ENCODE measurements around the gene TRAPPC11. TPM values are rescaled to one million over a fixed set of nuclear protein-coding genes. Genes with fewer than 3 reads are reported as not detected.
A peak's percentile ranks its signal among the peaks of the same experiment; 100 is the strongest.

The TRAPPC11 gene
- total RNA-seq, 1 donor from 2014 or later: 24.0 TPM

GRCh38 chr4:183637461-183637860 lies 21.6 kb upstream of the TRAPPC11 start:
- peak in 1 of 2 donors; percentile 17 for DNase-seq (ENCODE audit: low read depth in 2 of 2)

GRCh38 chr4:183638436-183638835 lies 20.7 kb upstream of the TRAPPC11 start:
- no peak for DNase-seq (ENCODE audit: low read depth in 2 of 2)

GRCh38 chr4:183639291-183639690 lies 19.8 kb upstream of the TRAPPC11 start:
- DNase-seq (ENCODE audit: low read depth in 2 of 2): no peak

DNA sequence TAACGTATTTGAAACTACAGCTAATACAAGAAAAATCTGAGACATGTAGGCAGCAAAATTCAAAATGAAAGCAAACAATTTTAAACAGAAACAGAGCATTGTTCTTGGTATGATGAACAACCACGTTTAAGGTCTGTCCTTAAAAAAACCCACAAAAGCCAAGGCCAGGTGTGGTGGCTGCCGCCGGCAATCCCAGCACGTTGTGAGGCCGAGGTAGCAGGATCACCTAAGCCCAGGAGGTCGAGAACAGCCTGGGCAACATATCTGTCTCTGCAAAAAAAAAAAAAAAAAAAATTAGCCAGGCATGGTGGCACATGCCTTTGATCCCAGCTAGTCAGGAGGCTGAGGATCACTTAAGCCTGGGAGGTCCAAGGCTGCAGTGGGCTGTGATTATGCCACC lies 13.8 kb upstream of the TRAPPC11 start:
- DNase-seq (ENCODE audit: low read depth in 2 of 2): no peak

DNA sequence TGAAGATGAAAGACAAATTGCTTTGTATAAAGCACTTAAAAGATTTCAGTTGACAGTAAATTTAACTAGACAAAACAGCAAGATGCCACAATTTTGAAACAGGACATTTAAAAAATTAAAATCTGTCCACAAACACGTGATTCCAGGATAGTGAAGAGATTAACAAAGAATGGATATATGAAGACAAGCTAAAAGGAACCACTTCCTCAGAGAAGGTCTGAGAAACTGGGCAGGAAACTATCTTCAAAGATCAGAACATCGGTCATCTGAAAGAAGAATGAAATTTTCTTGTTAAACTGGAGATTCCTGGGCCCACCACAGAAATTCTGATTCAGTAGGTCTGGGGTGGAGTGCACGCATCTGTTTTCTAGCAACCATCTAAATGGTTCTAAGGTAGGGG lies 1.5 kb upstream of the TRAPPC11 start:
- DNase-seq (ENCODE audit: low read depth in 2 of 2): no peak

GRCh38 chr4:183658362-183659028 lies 598 bp upstream of the TRAPPC11 start:
- DNase-seq (ENCODE audit: low read depth in 2 of 2): peak in 1 of 2 donors; percentile 14

DNA sequence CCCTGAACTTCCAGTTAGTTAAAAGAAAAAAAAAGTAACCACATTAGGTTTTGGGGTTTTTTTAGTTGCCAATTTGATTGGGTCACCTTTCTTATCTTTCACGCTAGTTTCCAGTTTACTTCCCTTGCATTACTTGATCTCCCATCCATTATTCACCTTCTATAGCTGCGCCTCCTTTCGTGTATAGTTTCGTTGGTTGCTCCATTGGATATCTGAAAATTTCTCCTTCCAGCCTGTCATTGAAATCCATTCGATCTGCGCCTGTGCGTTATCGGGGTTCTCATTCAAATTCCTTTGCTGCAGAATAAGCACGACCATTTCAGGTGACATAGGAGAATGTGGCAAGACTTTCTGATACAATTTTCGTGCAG lies 764 bp downstream of the TRAPPC11 start:
- peak in 1 of 2 donors; percentile 5 for DNase-seq (ENCODE audit: low read depth in 2 of 2)

GRCh38 chr4:183666088-183666487 lies 7.0 kb downstream of the TRAPPC11 start:
- no peak for DNase-seq (ENCODE audit: low read depth in 2 of 2)

- no peak for DNase-seq (ENCODE audit: low read depth in 2 of 2)
These were observed 11.2 kb downstream of the TRAPPC11 start for GRCh38 chr4:183670251-183670650.

GRCh38 chr4:183670960-183671555 lies 12.0 kb downstream of the TRAPPC11 start:
- DNase-seq (ENCODE audit: low read depth in 2 of 2): no peak

GRCh38 chr4:183674153-183674552 lies 15.1 kb downstream of the TRAPPC11 start:
- DNase-seq (ENCODE audit: low read depth in 2 of 2): no peak

DNA sequence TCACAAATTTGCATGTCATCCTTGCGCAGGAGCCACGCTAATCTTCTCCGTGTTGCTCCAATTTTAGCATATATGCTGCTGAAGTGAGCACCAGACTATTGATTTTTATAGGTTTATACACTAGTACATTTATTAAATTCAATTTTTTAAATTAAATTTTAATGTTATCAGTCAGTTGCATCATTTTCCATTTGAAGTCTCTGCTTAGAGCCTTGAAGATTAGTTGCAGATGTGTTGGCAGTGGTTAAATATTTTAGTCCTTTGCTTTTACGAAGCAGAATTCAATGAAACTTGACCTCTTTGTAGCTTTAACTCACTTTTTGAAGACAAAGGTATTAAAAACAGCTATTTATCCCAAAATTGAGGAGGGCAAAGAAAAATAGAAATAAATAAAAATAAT lies 16.5 kb downstream of the TRAPPC11 start:
- DNase-seq (ENCODE audit: low read depth in 2 of 2): no peak

DNA sequence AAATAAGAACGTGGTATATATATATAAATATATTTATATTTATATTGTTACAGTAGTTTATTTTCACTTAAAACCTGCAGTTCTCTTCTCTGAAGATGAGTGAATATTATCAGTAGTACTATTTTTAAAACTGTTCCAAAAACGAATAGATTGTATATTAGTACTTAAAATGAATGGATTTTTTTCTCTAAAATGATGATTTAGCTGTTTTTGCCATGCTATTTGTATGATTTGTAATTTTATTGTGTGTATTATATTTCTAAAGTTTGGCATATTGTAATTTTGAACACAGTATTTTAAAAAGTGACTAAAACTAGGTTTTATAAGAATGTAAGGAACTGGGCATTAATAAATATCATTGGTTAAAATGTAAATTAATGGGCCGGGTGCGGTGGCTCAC lies 22.0 kb downstream of the TRAPPC11 start:
- DNase-seq (ENCODE audit: low read depth in 2 of 2): no peak

GRCh38 chr4:183686461-183686860 lies 27.4 kb downstream of the TRAPPC11 start:
- DNase-seq (ENCODE audit: low read depth in 2 of 2): no peak

- no peak for DNase-seq (ENCODE audit: low read depth in 2 of 2)
These were observed 29.1 kb downstream of the TRAPPC11 start for GRCh38 chr4:183688216-183688615.

GRCh38 chr4:183691006-183691405 lies 31.9 kb downstream of the TRAPPC11 start:
- DNase-seq (ENCODE audit: low read depth in 2 of 2): no peak

GRCh38 chr4:183691897-183692296 lies 32.8 kb downstream of the TRAPPC11 start:
- no peak for DNase-seq (ENCODE audit: low read depth in 2 of 2)

GRCh38 chr4:183698909-183699308 lies 39.8 kb downstream of the TRAPPC11 start:
- DNase-seq (ENCODE audit: low read depth in 2 of 2): no peak

DNA sequence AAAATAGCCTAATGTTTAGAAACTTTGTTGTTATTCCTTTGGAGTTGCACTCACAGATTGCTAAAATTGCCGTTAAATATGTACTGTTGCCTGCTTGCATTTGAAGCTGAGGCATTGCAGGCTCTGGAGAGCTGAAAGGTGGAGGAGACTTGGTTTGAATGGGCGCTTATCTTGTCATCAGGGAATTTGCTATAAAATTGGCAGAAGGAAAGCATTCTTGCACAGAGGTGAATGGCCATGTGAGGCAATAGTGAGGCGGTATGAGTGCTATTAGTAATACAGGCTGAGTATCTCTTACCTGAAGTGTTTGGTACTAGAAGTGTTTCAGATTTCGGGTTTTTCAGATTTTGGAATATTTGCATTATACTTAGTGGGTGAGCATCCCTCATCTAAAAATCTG lies 41.3 kb downstream of the TRAPPC11 start:
- no peak for DNase-seq (ENCODE audit: low read depth in 2 of 2)

- no peak for DNase-seq (ENCODE audit: low read depth in 2 of 2)
These were observed 43.4 kb downstream of the TRAPPC11 start for GRCh38 chr4:183702492-183702891.

- DNase-seq (ENCODE audit: low read depth in 2 of 2): no peak
These were observed 55.5 kb downstream of the TRAPPC11 start for GRCh38 chr4:183714626-183715025.

GRCh38 chr4:183716302-183716701 lies 57.2 kb downstream of the TRAPPC11 start:
- no peak for DNase-seq (ENCODE audit: low read depth in 2 of 2)

DNA sequence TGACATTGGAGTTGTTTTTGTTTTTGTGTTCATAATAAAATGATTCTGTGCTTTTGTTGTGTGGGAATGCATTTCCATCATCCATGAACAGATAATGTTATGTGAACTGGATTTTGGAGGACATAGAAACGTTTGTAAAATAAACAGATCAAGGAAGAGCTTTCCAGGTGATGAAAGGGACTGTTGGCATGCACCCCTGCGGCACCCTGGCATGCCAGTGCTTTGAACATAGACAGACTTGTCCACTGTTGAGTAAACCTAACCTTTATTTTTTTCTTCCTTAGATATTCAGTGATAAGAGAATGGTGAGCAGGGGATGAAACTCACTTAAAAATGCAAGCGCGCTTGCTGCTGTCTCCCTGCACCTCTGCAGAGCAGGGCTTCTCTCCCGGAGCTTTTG lies 59.8 kb downstream of the TRAPPC11 start:
- DNase-seq (ENCODE audit: low read depth in 2 of 2): no peak
